Hepatocyte (in vitro differentiated cells): ENCODE data around the gene LUZP2.

Experiments used
- CTCF ChIP-seq: fragments of 200-600 bp; sonication (generic); IDR thresholded peaks from 2 replicates; pipeline ENCODE4 v1.5.1; 2016; ENCODE audit warnings: antibody characterized with exemption, mild to moderate bottlenecking; ENCODE audit not compliant: poor library complexity
- EZH2 ChIP-seq: fragments of 200-600 bp; sonication (generic); IDR thresholded peaks from 2 replicates; pipeline ENCODE4 v1.6.1; 2016; ENCODE audit warnings: antibody characterized with exemption, mild to moderate bottlenecking, borderline replicate concordance

GRCh38 chr11:24885580-24886173 is 388.8 kb downstream of the LUZP2 start:
- no peak for TF ChIP-seq CTCF
- no peak for TF ChIP-seq EZH2
